Osteoblast (primary cell): ENCODE results near the gene PITX1. TPM values are rescaled to one million over a fixed set of nuclear protein-coding genes. Genes with fewer than 3 reads are reported as not detected.

Experiments used
- DNase-seq: peaks from one replicate; pipeline ENCODE4 v3.0.0; 2011; ENCODE audit warnings: low spot score, mixed read lengths; ENCODE audit not compliant: insufficient read length; ENCODE audit errors: missing footprints
- H2AFZ ChIP-seq: 2 replicates; pipeline ENCODE4 v1.6.0; 2011; ENCODE audit warnings: mild to moderate bottlenecking, low read length
- H3K27ac ChIP-seq: 2 replicates; pipeline ENCODE4 v1.5.1; 2011; ENCODE audit warnings: mild to moderate bottlenecking, low read depth, low read length, moderate library complexity
- H3K27me3 ChIP-seq: 2 replicates; pipeline ENCODE4 v1.6.0; 2012; ENCODE audit warnings: mild to moderate bottlenecking, control low read depth, inconsistent platforms, low read length, moderate library complexity; ENCODE audit not compliant: insufficient read depth
- H3K36me3 ChIP-seq: 2 replicates; pipeline ENCODE4 v1.5.1; 2011; ENCODE audit warnings: mild to moderate bottlenecking, low read length, control low read depth, moderate library complexity; ENCODE audit not compliant: insufficient read depth
- H3K4me1 ChIP-seq: 2 replicates; pipeline ENCODE4 v1.5.1; 2011; ENCODE audit warnings: mild to moderate bottlenecking, low read length, control low read depth, moderate library complexity; ENCODE audit not compliant: insufficient read depth
- H3K4me2 ChIP-seq: 2 replicates; pipeline ENCODE4 v1.6.0; 2011; ENCODE audit warnings: mild to moderate bottlenecking, low read length; ENCODE audit not compliant: insufficient read depth
- H3K4me3 ChIP-seq: fragments of 200-600 bp; sonication (generic); 3 replicates; pipeline ENCODE4 v1.5.1; 2012; ENCODE audit warnings: mild to moderate bottlenecking, low read length, inconsistent platforms; ENCODE audit not compliant: insufficient read depth
- H3K79me2 ChIP-seq: 2 replicates; pipeline ENCODE4 v1.6.0; 2012; ENCODE audit warnings: mild to moderate bottlenecking, low read length, control low read depth, inconsistent platforms; ENCODE audit not compliant: insufficient read depth
- H3K9me3 ChIP-seq: 2 replicates; pipeline ENCODE4 v1.5.1; 2011; ENCODE audit warnings: low read depth, low read length, control low read depth
- H4K20me1 ChIP-seq: 2 replicates; pipeline ENCODE4 v1.6.0; 2012; ENCODE audit warnings: mild to moderate bottlenecking, low read length, control low read depth; ENCODE audit not compliant: insufficient read depth
- total RNA-seq: library from RNA; depleted of rRNA; stranded (reverse); fragments of >200 nt; gene quantifications from 2 replicates; pipeline ENCODE4 v1.2.3, GENCODE V29; 2012
- TF ChIP-seq, protein P1 (sequence below): IDR thresholded peaks from 2 replicates; pipeline ENCODE4 v1.5.1; 2011; ENCODE audit warnings: mild to moderate bottlenecking, low read depth, low read length, moderate library complexity; ENCODE audit errors: extremely low read depth

Gene PITX1
- total RNA-seq, 1 donor = 9.8 TPM

DNA sequence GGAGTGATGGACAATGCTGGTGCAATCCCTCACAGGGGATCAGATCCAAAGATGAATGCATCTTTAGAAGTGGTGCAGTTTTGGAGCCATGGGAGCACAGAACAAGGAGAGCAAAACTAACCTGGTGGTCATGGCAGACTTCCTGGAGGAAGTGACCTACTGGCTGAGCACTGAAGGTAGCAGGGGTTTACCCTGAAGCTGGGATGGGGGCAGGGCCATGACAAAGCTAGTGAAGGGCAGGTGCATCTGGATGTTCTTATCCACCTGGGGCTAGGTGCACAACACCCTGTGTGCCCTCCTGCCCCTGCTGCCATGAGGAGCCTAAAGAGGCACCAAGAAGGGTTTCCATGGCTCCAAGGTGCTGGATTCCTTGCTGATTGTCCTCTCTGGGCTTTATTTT lies 11.5 kb upstream of the PITX1 start:
- Histone ChIP-seq H3K79me2 (no peaks in the 10 kb centered on the region), H3K4me2 (no peak overlapping the region), H3K27me3 (peaks cover 40% of the 10 kb centered on the region), H3K4me3 (no peak overlapping the region), H4K20me1 (peaks cover 2% of the 10 kb centered on the region), H3K27ac (no peak overlapping the region), H3K9me3 (no peaks in the 10 kb centered on the region), H2AFZ (no peak overlapping the region), H3K36me3 (no peaks in the 10 kb centered on the region), H3K4me1 (no peaks in the 10 kb centered on the region)
- DNase-seq = peak; percentile 78
- TF ChIP-seq, protein P1, sequence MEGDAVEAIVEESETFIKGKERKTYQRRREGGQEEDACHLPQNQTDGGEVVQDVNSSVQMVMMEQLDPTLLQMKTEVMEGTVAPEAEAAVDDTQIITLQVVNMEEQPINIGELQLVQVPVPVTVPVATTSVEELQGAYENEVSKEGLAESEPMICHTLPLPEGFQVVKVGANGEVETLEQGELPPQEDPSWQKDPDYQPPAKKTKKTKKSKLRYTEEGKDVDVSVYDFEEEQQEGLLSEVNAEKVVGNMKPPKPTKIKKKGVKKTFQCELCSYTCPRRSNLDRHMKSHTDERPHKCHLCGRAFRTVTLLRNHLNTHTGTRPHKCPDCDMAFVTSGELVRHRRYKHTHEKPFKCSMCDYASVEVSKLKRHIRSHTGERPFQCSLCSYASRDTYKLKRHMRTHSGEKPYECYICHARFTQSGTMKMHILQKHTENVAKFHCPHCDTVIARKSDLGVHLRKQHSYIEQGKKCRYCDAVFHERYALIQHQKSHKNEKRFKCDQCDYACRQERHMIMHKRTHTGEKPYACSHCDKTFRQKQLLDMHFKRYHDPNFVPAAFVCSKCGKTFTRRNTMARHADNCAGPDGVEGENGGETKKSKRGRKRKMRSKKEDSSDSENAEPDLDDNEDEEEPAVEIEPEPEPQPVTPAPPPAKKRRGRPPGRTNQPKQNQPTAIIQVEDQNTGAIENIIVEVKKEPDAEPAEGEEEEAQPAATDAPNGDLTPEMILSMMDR = no peak

DNA sequence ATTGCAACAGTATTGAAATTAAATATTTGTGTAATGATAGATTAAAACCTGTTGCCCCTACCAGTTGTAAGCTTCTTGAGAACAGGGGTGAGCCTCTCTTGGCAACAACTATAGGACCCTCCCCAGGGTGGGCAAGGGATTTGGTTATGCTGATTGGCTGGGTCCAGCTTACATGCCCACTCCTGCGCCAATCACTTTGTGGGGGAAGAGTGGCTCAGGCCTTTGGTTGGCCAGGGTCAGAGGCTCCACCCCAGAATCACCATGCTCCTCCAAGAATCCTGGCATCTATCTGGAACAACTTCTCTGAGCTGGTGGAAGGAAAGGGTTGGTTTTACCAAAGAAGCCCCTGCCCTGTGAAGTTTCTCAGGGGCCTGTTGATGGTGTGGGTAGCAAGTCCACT lies 8.6 kb upstream of the PITX1 start:
- Histone ChIP-seq H2AFZ (no peak overlapping the region), H3K27ac (no peak overlapping the region), H3K4me2 (no peak overlapping the region), H3K4me1 (no peaks in the 10 kb centered on the region), H3K9me3 (no peaks in the 10 kb centered on the region), H3K36me3 (no peaks in the 10 kb centered on the region), H3K79me2 (no peaks in the 10 kb centered on the region), H3K27me3 (peaks cover 64% of the 10 kb centered on the region), H4K20me1 (peaks cover 2% of the 10 kb centered on the region), H3K4me3 (no peak overlapping the region)
- DNase-seq = no peak
- TF ChIP-seq, protein P1 = no peak

DNA sequence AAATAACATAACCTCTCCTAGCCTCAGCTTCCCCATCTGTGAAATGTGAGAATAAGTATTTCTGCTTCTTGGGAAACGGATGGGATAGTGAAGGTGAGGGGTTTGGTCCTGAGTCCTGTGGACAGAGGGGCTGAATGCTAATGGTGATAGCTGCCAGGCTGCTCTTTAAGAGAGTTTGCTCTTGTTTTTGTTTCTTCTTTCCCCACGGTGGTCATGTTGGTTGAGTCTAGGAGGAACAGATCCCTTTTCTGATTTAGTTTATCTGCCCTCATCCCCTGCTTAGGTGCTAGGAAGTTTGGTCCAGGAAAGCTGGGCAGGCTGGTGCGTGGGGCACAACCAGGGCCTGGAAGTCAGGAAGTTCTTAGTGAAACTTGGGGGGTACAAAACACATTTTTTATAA lies 7.7 kb upstream of the PITX1 start:
- H3K79me2 ChIP-seq = no peaks in the 10 kb centered on the region
- H3K4me3 ChIP-seq = no peak overlapping the region
- no peak overlapping the region for H2AFZ ChIP-seq
- DNase-seq = peak; percentile 69
- no peaks in the 10 kb centered on the region for H3K9me3 ChIP-seq
- TF ChIP-seq, protein P1 = no peak
- H3K4me1 ChIP-seq = no peaks in the 10 kb centered on the region
- no peaks in the 10 kb centered on the region for H3K36me3 ChIP-seq
- peaks cover 64% of the 10 kb centered on the region for H3K27me3 ChIP-seq
- H3K4me2 ChIP-seq = no peak overlapping the region
- peaks cover 2% of the 10 kb centered on the region for H4K20me1 ChIP-seq
- no peak overlapping the region for H3K27ac ChIP-seq

DNA sequence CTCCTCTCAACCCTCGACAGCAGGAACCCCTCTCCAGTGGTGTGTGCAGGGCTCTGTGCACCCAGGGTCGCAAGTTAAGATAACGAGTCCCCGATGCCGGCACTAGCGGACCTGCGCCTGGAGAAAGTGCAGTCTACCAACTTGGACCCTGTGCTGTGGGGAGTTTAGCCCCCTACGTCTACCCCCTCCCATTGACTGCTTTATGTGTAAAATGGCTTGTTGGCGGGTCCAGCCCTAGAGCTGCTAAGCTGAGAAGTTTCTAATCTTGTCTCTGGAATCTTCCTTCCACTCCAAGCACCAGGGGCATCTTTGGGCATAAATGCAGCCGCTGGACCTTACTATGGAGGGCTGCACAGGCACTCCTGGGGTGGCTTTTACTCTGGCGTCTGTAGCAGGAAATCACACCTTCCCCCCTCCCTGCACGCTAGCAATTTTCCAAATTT lies 7.1 kb upstream of the PITX1 start:
- no peaks in the 10 kb centered on the region for H3K36me3 ChIP-seq
- peak; percentile 81 for DNase-seq
- no peak overlapping the region for H3K4me3 ChIP-seq
- no peaks in the 10 kb centered on the region for H3K79me2 ChIP-seq
- peaks cover 2% of the 10 kb centered on the region for H4K20me1 ChIP-seq
- no peaks in the 10 kb centered on the region for H3K9me3 ChIP-seq
- H3K27me3 ChIP-seq = peaks cover 64% of the 10 kb centered on the region
- H3K4me1 ChIP-seq = no peaks in the 10 kb centered on the region
- no peak overlapping the region for H2AFZ ChIP-seq
- no peak overlapping the region for H3K27ac ChIP-seq
- no peak overlapping the region for H3K4me2 ChIP-seq
- TF ChIP-seq, protein P1 = no peak
